Activated naive CD4-positive, alpha-beta T cell (primary cell): ENCODE data around the gene MT1G.
"Not testable (repeated sequence)": the region's sequence is repeated elsewhere in the genome, so short reads cannot be mapped to it uniquely, and the experiment has no call there.

Experiments
- DNase-seq, 4 experiments: peaks; one replicate each; lab custom pipeline; 2025; lab: John Stamatoyannopoulos, UW

The MT1G gene

GRCh38 chr16:56665286-56666261 lies 2.3 kb downstream of the MT1G start:
- DNase-seq = not testable (repeated sequence)

- no peak for DNase-seq
Observed at GRCh38 chr16:56664506-56664905, 3.4 kb downstream of the MT1G start.

GRCh38 chr16:56662357-56663354 lies 5.2 kb downstream of the MT1G start:
- DNase-seq = no peak

- no peak for DNase-seq
Observed at GRCh38 chr16:56658327-56658875, 9.5 kb downstream of the MT1G start.

GRCh38 chr16:56657555-56658326 lies 10.1 kb downstream of the MT1G start, which contains the start of gene MT1F:
Gene MT1F (plus strand): TSS chr16:56657959. CDS start chr16:56658059, 100 bp downstream.
- peak; percentile 14 to 66 (median 40) for DNase-seq

GRCh38 chr16:56653218-56653617 lies 14.6 kb downstream of the MT1G start:
- DNase-seq = no peak

GRCh38 chr16:56652600-56652999 lies 15.3 kb downstream of the MT1G start:
- DNase-seq = no peak

GRCh38 chr16:56651586-56651985 lies 16.3 kb downstream of the MT1G start, which contains the start of gene MT1B:
Gene MT1B (plus strand): TSS chr16:56651886. CDS start chr16:56651954, 68 bp downstream.
- DNase-seq = no peak

GRCh38 chr16:56649820-56650219 lies 18.0 kb downstream of the MT1G start:
- no peak for DNase-seq

- no peak for DNase-seq
Observed at GRCh38 chr16:56649271-56649670, 18.6 kb downstream of the MT1G start.

- DNase-seq = no peak
Observed at GRCh38 chr16:56647641-56648431, 20.0 kb downstream of the MT1G start.

GRCh38 chr16:56645838-56646237 lies 22.0 kb downstream of the MT1G start:
- no peak for DNase-seq

GRCh38 chr16:56645311-56645710 lies 22.6 kb downstream of the MT1G start:
- no peak for DNase-seq

GRCh38 chr16:56643833-56644232 lies 24.0 kb downstream of the MT1G start:
- no peak for DNase-seq

GRCh38 chr16:56643080-56643778 lies 24.6 kb downstream of the MT1G start:
- DNase-seq = peak; percentile 20 to 65 (median 38)

- DNase-seq = no peak
Observed at GRCh38 chr16:56641166-56641565, 26.7 kb downstream of the MT1G start.

GRCh38 chr16:56640076-56640475 lies 27.8 kb downstream of the MT1G start:
- no peak for DNase-seq

- no peak for DNase-seq
Observed at GRCh38 chr16:56639045-56639444, 28.8 kb downstream of the MT1G start.
